ENCODE data around the gene AFG1L.
"Not testable (repeated sequence)": the region's sequence is repeated elsewhere in the genome, so short reads cannot be mapped to it uniquely, and the experiment has no call there.

AFG1L gene

GRCh38 chr6:108288742-108289141, 6.1 kb upstream of the AFG1L start:
- no peak for DNase-seq (ENCODE audit: low read depth, low spot score)

- DNase-seq (ENCODE audit: low read depth, low spot score), result no peak
Measured at GRCh38 chr6:108291091-108291490, 3.8 kb upstream of the AFG1L start.

- DNase-seq (ENCODE audit: low read depth, low spot score), result not testable (repeated sequence)
Measured at GRCh38 chr6:108292561-108292960, 2.3 kb upstream of the AFG1L start.

GRCh38 chr6:108293527-108294296, 1.1 kb upstream of the AFG1L start:
- DNase-seq (ENCODE audit: low read depth, low spot score), result no peak

GRCh38 chr6:108294297-108294726, 542 bp upstream of the AFG1L start:
- DNase-seq (ENCODE audit: low read depth, low spot score), result no peak

- DNase-seq (ENCODE audit: low read depth, low spot score), result no peak
Measured at GRCh38 chr6:108295676-108296075, 822 bp downstream of the AFG1L start.

GRCh38 chr6:108302386-108302785, 7.5 kb downstream of the AFG1L start:
- no peak for DNase-seq (ENCODE audit: low read depth, low spot score)

GRCh38 chr6:108304646-108305045, 9.8 kb downstream of the AFG1L start:
- DNase-seq (ENCODE audit: low read depth, low spot score), result no peak

GRCh38 chr6:108308641-108309040, 13.8 kb downstream of the AFG1L start:
- not testable (repeated sequence) for DNase-seq (ENCODE audit: low read depth, low spot score)

- no peak for DNase-seq (ENCODE audit: low read depth, low spot score)
Measured at GRCh38 chr6:108309844-108310243, 15.0 kb downstream of the AFG1L start.

GRCh38 chr6:108312605-108313004, 17.8 kb downstream of the AFG1L start:
- DNase-seq (ENCODE audit: low read depth, low spot score), result no peak

- DNase-seq (ENCODE audit: low read depth, low spot score), result no peak
Measured at GRCh38 chr6:108321253-108321747, 26.4 kb downstream of the AFG1L start.

- no peak for DNase-seq (ENCODE audit: low read depth, low spot score)
Measured at GRCh38 chr6:108322728-108323127, 27.9 kb downstream of the AFG1L start.

- DNase-seq (ENCODE audit: low read depth, low spot score), result no peak
Measured at GRCh38 chr6:108323710-108324466, 29.0 kb downstream of the AFG1L start.

GRCh38 chr6:108330221-108330785, 35.4 kb downstream of the AFG1L start:
- DNase-seq (ENCODE audit: low read depth, low spot score), result not testable (repeated sequence)

GRCh38 chr6:108330806-108331205, 36.0 kb downstream of the AFG1L start:
- no peak for DNase-seq (ENCODE audit: low read depth, low spot score)

- no peak for DNase-seq (ENCODE audit: low read depth, low spot score)
Measured at GRCh38 chr6:108331982-108332381, 37.1 kb downstream of the AFG1L start.

GRCh38 chr6:108336971-108337370, 42.1 kb downstream of the AFG1L start:
- DNase-seq (ENCODE audit: low read depth, low spot score), result no peak

GRCh38 chr6:108337721-108338120, 42.9 kb downstream of the AFG1L start:
- no peak for DNase-seq (ENCODE audit: low read depth, low spot score)

- DNase-seq (ENCODE audit: low read depth, low spot score), result no peak
Measured at GRCh38 chr6:108341372-108341771, 46.5 kb downstream of the AFG1L start.

GRCh38 chr6:108343894-108344293, 49.0 kb downstream of the AFG1L start:
- DNase-seq (ENCODE audit: low read depth, low spot score), result no peak

- no peak for DNase-seq (ENCODE audit: low read depth, low spot score)
Measured at GRCh38 chr6:108348655-108349349, 53.9 kb downstream of the AFG1L start.
